Pancreas (tissue), 10 donors: Measurements from ENCODE around the gene TRAK1. TPM values are rescaled to one million over a fixed set of nuclear protein-coding genes. Genes with fewer than 3 reads are reported as not detected.

ENCODE experiments used
- ATAC-seq, 4 donors: fragments of 200-7000 bp; cut with Tn5 transposase; one replicate each; pipeline versions ENCODE4 v1.8.0 to v1.9.1; 2020; ENCODE audit warnings: mild to moderate bottlenecking in 4 of 4, moderate library complexity in 4 of 4
- DNase-seq, 6 donors: peaks; one replicate each; pipeline ENCODE4 v3.0.0-alpha.2; 2020
- FAIRE-seq: peaks from 2 replicates; lab custom pipeline; 2012; peaks lifted over from hg19 to GRCh38; lab: Jason Lieb, UNC
- H3K27ac ChIP-seq, 4 donors: fragments of 200-600 bp; sonication (generic); 1 replicate in 3 of 4; 2 replicates in 1 of 4; pipeline versions ENCODE4 v1.5.0 to v1.8.0; 2020
- H3K27me3 ChIP-seq, 4 donors: fragments of 200-600 bp; one replicate each; pipeline ENCODE4 v1.8.0; 2021
- H3K36me3 ChIP-seq, 3 donors: fragments of 200-600 bp; sonication (generic) in 1 of 3; one replicate each; pipeline versions ENCODE4 v1.5.0 to v1.8.0; 2020 to 2021
- H3K4me1 ChIP-seq, 3 donors: fragments of 200-600 bp; one replicate each; pipeline ENCODE4 v1.8.0; 2021
- H3K4me3 ChIP-seq, 4 donors: fragments of 200-600 bp; sonication (generic) in 2 of 4; one replicate each; pipeline versions ENCODE4 v1.5.0 to v1.8.0; 2020 to 2021
- H3K9me3 ChIP-seq, 4 donors: fragments of 200-600 bp; one replicate each; pipeline ENCODE4 v1.8.0; 2021
- WGBS, 2 donors: extraction: QIAGEN DNeasy Blood & Tissue Kit; methylation state at CpG; one replicate each; pipeline ENCODE4 v1.1.7; 2013; 5-methylcytosine and 5-hydroxymethylcytosine counted together
- intact Hi-C, 3 donors: fragments of 100-400 bp; cut with DNase I; formaldehyde crosslinking; loops; one replicate each; pipeline versions ENCODE4 v1.11.1 to v1.14.2; 2022
- polyA plus RNA-seq, 2 donors: library from polyadenylated mRNA; stranded (reverse); fragments of 200-250 nt; gene quantifications; one replicate each; pipeline ENCODE4 v1.2.3, GENCODE V29; 2013
- total RNA-seq, 6 donors: library from RNA; stranded (reverse); fragmentation: NEBNext Ultra II Directional in 4 of 6; extraction: Animal tissue kit (Norgen Biotek cat#: 25700) in 4 of 6; gene quantifications; one replicate each; pipeline versions ENCODE4 v1.2.1 to v1.2.4, GENCODE V29; 2021 to 2023
- TF ChIP-seq, protein P1 (sequence below), 4 donors: fragments of 200-600 bp; sonication (generic) in 3 of 4; IDR thresholded peaks; one replicate each; pipeline versions ENCODE4 v1.5.0 to v1.8.0; 2021; ENCODE audit warnings: antibody characterized with exemption in 4 of 4
- donor health status: healthy with polysubstance abuse.
- donor health status: DM: no; HTN: no; CAD: no; lungs with moderate emphysema.
- donor health status: DM: no; HTN: no; CAD: no.
- donor health status: control.
- donor health status: control.
- donor health status: Bipolar disorder and iron deficiency.
- donor health status: DM: yes; HTN: yes; CAD: no.
- donor health status: DM: no; HTN: no; CAD: no.
- donor health status: DM: no; HTN: no; CAD: no.
- donor health status: DM: yes; HTN: yes; CAD: no.

The TRAK1 gene
- total and polyA plus RNA-seq, 8 donors = 9.3 to 24.3 (median 11.7) TPM

DNA sequence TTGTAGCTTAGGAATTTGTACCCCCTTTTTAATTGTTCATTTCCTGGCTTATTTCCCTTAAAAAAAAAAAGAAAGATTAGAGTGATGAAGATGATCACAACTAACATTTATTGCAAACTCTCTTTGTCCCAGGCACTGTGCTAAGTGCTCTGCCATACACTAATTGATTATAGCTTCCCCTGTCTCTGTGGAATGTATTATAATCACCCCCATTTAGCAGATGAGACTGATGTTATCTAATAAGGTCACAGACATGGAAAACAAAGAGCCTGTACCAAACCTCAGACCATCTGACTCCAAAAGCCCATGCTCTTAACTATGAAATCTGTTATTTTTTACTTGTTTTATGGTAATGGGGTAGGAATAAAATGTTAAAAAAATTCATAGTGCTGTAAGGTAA is 53.1 kb downstream of the TRAK1 start:
- no peak for FAIRE-seq
- Histone ChIP-seq H3K4me1 (no peaks in the 10 kb centered on the region), H3K4me3 (no peak overlapping the region), H3K9me3 (no peaks in the 10 kb centered on the region), H3K27ac (no peak overlapping the region), H3K27me3 (no peaks in the 10 kb centered on the region), H3K36me3 (no peaks in the 10 kb centered on the region)
- no peak for DNase-seq
- TF ChIP-seq, protein P1, sequence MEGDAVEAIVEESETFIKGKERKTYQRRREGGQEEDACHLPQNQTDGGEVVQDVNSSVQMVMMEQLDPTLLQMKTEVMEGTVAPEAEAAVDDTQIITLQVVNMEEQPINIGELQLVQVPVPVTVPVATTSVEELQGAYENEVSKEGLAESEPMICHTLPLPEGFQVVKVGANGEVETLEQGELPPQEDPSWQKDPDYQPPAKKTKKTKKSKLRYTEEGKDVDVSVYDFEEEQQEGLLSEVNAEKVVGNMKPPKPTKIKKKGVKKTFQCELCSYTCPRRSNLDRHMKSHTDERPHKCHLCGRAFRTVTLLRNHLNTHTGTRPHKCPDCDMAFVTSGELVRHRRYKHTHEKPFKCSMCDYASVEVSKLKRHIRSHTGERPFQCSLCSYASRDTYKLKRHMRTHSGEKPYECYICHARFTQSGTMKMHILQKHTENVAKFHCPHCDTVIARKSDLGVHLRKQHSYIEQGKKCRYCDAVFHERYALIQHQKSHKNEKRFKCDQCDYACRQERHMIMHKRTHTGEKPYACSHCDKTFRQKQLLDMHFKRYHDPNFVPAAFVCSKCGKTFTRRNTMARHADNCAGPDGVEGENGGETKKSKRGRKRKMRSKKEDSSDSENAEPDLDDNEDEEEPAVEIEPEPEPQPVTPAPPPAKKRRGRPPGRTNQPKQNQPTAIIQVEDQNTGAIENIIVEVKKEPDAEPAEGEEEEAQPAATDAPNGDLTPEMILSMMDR (IDR thresholded peaks at IDR 0.05) = no peak
- intact Hi-C loops = no loop called here
- ATAC-seq = no peak

DNA sequence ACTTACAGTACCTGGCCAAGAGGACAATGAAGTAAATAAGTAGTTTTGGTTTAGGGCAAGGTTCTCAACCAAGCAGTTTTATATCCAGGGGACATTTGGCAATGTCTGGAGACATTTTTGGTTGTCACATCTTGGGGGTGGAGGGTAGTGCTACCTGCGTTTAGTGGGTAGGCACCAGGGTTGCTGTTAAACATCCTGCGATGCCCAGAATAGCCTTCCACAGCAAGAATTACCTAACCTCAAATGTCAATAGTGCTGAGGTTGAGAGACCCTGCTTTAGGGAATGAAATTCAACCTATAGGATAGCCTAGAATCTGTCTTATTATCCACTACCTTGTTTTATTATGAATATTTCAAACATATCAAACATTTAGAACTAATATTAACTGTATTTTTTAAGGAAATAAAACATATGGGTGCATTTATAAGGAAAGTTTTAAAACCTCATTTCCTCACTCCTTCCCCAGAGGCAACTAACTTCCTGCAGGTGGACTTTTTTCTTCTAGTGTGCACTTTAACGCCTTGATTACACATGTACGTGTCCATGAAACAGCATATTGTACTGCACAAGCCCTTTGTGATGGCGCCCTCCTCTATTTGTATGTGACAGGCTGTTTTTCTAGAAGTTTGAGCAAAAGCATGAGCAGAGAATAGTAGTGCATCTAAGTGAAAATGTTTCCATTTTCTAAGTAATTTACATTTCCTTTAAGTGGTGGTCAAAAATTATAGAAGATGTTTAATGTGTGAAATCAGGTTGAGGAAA is 57.1 kb downstream of the TRAK1 start:
- 79 to 88% methylated on average over 5 of the region's 5 CpGs for WGBS, 2 donors
- DNase-seq (no peak), ATAC-seq (no peak), FAIRE-seq (no peak)
- TF ChIP-seq, protein P1 (IDR thresholded peaks at IDR 0.05) = no peak
- no peak overlapping the region for H3K4me3 ChIP-seq
- no peaks in the 10 kb centered on the region for H3K9me3 ChIP-seq
- no peaks in the 10 kb centered on the region for H3K36me3 ChIP-seq
- intact Hi-C loops = no loop called here
- no peak overlapping the region for H3K27ac ChIP-seq
- no peaks in the 10 kb centered on the region for H3K4me1 ChIP-seq
- H3K27me3 ChIP-seq = no peaks in the 10 kb centered on the region

DNA sequence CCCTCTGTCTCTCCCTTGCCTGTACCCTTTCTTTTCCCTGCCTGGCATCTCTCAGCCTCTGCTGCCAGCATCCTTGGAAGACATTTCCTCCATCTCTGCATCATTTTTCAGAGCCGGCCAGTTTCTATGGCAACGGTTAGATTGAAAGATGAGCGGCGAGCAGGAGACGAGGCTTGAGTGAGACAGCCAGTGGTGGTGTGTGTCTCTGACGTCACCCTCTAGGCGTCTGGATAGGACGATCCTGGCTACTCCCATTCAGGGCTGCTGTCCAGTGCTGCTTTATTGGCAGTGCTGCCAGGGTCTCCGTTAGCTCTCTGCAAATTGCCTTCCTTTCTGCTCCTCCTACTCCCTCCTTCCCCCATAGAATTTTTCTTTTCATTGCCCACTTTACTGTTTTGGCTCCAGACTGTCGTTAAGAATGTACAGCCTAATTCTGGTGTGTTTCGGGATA is 57.9 kb downstream of the TRAK1 start:
- no peaks in the 10 kb centered on the region for H3K4me1 ChIP-seq
- WGBS, 2 donors = 76 to 78% methylated on average over 11 of the region's 11 CpGs
- H3K4me3 ChIP-seq = no peak overlapping the region
- H3K9me3 ChIP-seq = no peaks in the 10 kb centered on the region
- no peaks in the 10 kb centered on the region for H3K27me3 ChIP-seq
- no peak overlapping the region for H3K27ac ChIP-seq
- intact Hi-C loops = no loop called here
- TF ChIP-seq, protein P1 (IDR thresholded peaks at IDR 0.05) = no peak
- peak in 3 of 4 donors; percentile 60 to 78 (median 70) for ATAC-seq
- FAIRE-seq = no peak
- no peak for DNase-seq
- H3K36me3 ChIP-seq = no peaks in the 10 kb centered on the region

DNA sequence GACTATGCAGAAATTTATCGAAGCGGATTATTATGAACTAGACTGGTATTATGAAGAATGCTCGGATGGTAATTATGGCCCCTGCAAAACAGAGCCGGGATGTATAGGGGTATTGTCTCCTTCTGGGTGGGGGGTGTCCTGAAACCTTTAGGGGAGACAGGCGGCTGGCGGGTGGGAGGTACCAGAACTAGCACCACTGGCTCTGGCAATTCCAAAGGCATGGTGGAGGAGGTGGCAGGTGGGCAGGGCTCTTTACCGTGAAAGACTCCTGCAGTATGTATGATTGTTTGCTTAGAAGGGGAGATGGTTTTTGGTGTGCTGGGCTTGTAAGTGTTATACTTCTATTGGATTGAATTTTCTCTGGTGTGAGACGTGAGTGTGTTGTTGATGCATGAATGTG is 58.4 kb downstream of the TRAK1 start:
- ATAC-seq (no peak), DNase-seq (no peak), FAIRE-seq (no peak)
- no peaks in the 10 kb centered on the region for H3K9me3 ChIP-seq
- no peak overlapping the region for H3K27ac ChIP-seq
- H3K36me3 ChIP-seq = no peaks in the 10 kb centered on the region
- TF ChIP-seq, protein P1 (IDR thresholded peaks at IDR 0.05) = no peak
- no peak overlapping the region for H3K4me3 ChIP-seq
- H3K27me3 ChIP-seq = no peaks in the 10 kb centered on the region
- intact Hi-C loops = no loop called here
- 93% methylated on average over 8 of the region's 8 CpGs for WGBS, 2 donors
- no peaks in the 10 kb centered on the region for H3K4me1 ChIP-seq

DNA sequence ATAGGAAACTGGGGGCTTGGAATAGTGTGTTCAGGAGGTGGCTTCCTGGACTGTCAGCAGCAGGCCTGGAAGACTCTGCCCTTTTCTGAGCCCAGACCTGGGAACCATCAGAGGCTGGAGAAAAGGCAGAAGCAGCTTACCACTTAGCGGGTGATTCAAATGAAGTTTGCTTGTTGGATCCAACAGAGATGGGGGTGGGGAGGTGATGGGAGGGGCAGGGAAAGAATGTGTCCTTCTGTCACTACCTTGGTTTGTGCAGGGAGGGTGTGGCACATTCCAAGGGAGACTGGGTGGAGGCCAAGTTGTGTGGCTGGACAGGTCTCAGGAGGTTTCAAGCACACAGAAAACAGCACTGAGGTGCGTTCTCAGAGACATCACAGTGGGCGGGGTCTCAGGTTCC is 58.8 kb downstream of the TRAK1 start:
- peak in 2 of 6 donors; percentile 18 to 33 for DNase-seq
- no peak overlapping the region for H3K4me3 ChIP-seq
- WGBS, 2 donors = 75 to 79% methylated on average over 3 of the region's 3 CpGs
- H3K9me3 ChIP-seq = no peaks in the 10 kb centered on the region
- peak in 3 of 4 donors; percentile 65 to 74 (median 71) for ATAC-seq
- intact Hi-C loops = no loop called here
- TF ChIP-seq, protein P1 (IDR thresholded peaks at IDR 0.05) = no peak
- H3K36me3 ChIP-seq = no peaks in the 10 kb centered on the region
- no peaks in the 10 kb centered on the region for H3K27me3 ChIP-seq
- H3K27ac ChIP-seq = no peak overlapping the region
- FAIRE-seq = no peak
- no peaks in the 10 kb centered on the region for H3K4me1 ChIP-seq
